ENCODE data around the gene TTC34. TPM values are rescaled to one million over a fixed set of nuclear protein-coding genes. Genes with fewer than 3 reads are reported as not detected.

The TTC34 gene
- total RNA-seq, 1 donor from 2014 or later = under 0.01 TPM

- FAIRE-seq = no peak
- Histone ChIP-seq H3K36me3 (ENCODE audit: control insufficient read depth, insufficient read depth, low read length) (no peaks in the 10 kb centered on the region), H3K4me3 (ENCODE audit: low read depth, low read length) (no peak overlapping the region), H3K27me3 (ENCODE audit: control insufficient read depth, insufficient read depth, low read length) (no peaks in the 10 kb centered on the region)
- TF ChIP-seq CTCF (IDR thresholded peaks at IDR 0.05; ENCODE audit: insufficient read depth, low read length, severe bottlenecking) = no peak
- DNase-seq (ENCODE audit: low read depth) = no peak
Measured at GRCh38 chr1:2834741-2835564, 33.5 kb upstream of the TTC34 start.

- DNase-seq (ENCODE audit: low read depth) (no peak), FAIRE-seq (no peak)
- Histone ChIP-seq H3K36me3 (ENCODE audit: control insufficient read depth, insufficient read depth, low read length) (no peaks in the 10 kb centered on the region), H3K4me3 (ENCODE audit: low read depth, low read length) (no peak overlapping the region), H3K27me3 (ENCODE audit: control insufficient read depth, insufficient read depth, low read length) (no peaks in the 10 kb centered on the region)
- TF ChIP-seq CTCF (IDR thresholded peaks at IDR 0.05; ENCODE audit: insufficient read depth, low read length, severe bottlenecking) = no peak
Measured at GRCh38 chr1:2834146-2834475, 32.6 kb upstream of the TTC34 start.

- no peaks in the 10 kb centered on the region for H3K36me3 ChIP-seq (ENCODE audit: control insufficient read depth, insufficient read depth, low read length)
- no peak for DNase-seq (ENCODE audit: low read depth)
- no peak overlapping the region for H3K4me3 ChIP-seq (ENCODE audit: low read depth, low read length)
- no peak for TF ChIP-seq CTCF (IDR thresholded peaks at IDR 0.05; ENCODE audit: insufficient read depth, low read length, severe bottlenecking)
- no peaks in the 10 kb centered on the region for H3K27me3 ChIP-seq (ENCODE audit: control insufficient read depth, insufficient read depth, low read length)
- FAIRE-seq = no peak
Measured at GRCh38 chr1:2833454-2834145, 32.1 kb upstream of the TTC34 start.

- Histone ChIP-seq H3K36me3 (ENCODE audit: control insufficient read depth, insufficient read depth, low read length) (no peaks in the 10 kb centered on the region), H3K4me3 (ENCODE audit: low read depth, low read length) (no peak overlapping the region), H3K27me3 (ENCODE audit: control insufficient read depth, insufficient read depth, low read length) (no peaks in the 10 kb centered on the region)
- no peak for TF ChIP-seq CTCF (IDR thresholded peaks at IDR 0.05; ENCODE audit: insufficient read depth, low read length, severe bottlenecking)
- FAIRE-seq = no peak
- DNase-seq (ENCODE audit: low read depth) = no peak
Measured at GRCh38 chr1:2832506-2833453, 31.3 kb upstream of the TTC34 start.

GRCh38 chr1:2831596-2832212 is 30.2 kb upstream of the TTC34 start:
- Histone ChIP-seq H3K36me3 (ENCODE audit: control insufficient read depth, insufficient read depth, low read length) (no peaks in the 10 kb centered on the region), H3K4me3 (ENCODE audit: low read depth, low read length) (no peak overlapping the region), H3K27me3 (ENCODE audit: control insufficient read depth, insufficient read depth, low read length) (no peaks in the 10 kb centered on the region)
- DNase-seq (ENCODE audit: low read depth) (no peak), FAIRE-seq (no peak)
- no peak for TF ChIP-seq CTCF (IDR thresholded peaks at IDR 0.05; ENCODE audit: insufficient read depth, low read length, severe bottlenecking)

All from bronchial epithelial cell (primary cell).